HG02840 (cell line): ENCODE data around the gene SH3RF2.
"Not testable (repeated sequence)": the region's sequence is repeated elsewhere in the genome, so short reads cannot be mapped to it uniquely, and the experiment has no call there.

ENCODE experiments used
- ATAC-seq: cut with Tn5 transposase; IDR thresholded peaks from one replicate; pipeline ENCODE4 v1.9.1; 2021; ENCODE audit warnings: mild to moderate bottlenecking, moderate library complexity, moderate number of reproducible peaks; ENCODE audit not compliant: unreplicated experiment, low FRiP score

Gene SH3RF2

DNA sequence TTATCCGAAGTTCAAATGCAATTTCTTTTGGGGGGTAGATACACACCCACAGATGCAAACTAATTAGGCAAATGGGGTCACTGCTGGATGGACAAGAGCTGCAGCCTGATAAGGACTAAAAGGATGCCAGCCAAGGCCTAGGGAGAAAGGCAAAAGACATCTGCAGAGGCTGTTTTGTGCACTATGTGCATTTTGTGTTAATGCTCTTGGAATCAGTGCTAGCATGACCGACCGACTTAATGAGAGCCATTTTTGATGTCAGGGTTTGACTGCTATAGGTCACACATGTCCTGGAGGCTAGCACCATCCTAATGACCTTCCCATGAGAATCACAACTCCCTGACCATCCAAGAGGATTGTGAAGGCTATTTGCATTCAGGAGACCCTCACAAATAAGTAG is 134.4 kb downstream of the SH3RF2 start:
- ATAC-seq = no peak

- no peak for ATAC-seq
These were observed 134.8 kb downstream of the SH3RF2 start for GRCh38 chr5:146071171-146071570.

GRCh38 chr5:146072595-146072994 is 136.2 kb downstream of the SH3RF2 start:
- no peak for ATAC-seq

DNA sequence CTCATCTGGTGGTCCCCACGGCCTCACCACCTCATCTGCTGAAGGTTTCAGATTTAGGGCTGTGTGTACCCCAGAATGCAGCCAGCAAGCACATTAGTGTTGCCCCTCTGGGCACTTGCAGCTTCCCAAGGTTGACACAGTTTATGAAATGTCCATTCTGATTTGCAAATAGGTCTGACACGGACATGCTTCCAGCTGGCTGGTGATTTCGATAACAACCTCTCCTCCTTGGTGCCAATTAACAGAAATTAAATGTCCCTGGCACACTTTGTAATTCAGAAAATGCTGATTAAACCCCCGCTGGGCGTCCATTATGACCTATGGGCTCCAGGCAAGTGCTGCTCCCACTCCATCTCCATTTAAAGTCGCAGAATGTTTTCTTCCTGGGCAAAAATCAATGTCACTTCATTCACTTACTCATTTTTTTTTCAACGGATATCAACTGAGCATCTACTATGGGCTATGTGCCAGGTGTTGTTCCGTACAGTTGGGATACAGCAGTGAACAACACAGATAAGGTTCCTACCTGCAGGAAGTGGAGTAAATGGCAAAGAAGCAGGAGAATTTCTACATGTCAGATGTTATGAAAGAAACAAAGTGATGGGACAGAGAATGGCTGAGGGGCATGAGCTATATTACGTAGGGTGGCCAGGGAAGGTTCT is 137.0 kb downstream of the SH3RF2 start:
- ATAC-seq = no peak

DNA sequence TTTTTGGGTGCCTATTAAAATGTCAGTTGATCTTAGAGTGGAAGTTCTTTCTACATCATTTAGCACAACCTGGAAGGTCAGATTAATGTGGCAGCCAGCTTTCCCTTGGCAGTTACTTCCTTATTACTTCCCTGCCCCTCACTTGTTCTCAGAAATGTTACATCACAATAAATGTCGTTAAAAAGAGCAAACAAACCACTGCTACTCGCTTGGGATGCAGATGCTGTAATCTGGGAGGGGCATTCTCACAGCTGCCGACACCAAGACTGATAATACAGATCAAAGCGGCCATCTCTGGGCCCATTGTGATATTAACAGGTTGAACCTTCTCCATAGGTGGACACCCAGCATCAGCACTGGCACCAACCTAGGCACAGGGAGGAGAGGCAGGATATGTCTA is 139.7 kb downstream of the SH3RF2 start:
- ATAC-seq = no peak

GRCh38 chr5:146076455-146076854 is 140.1 kb downstream of the SH3RF2 start:
- ATAC-seq = no peak

- ATAC-seq = no peak
These were observed 142.2 kb downstream of the SH3RF2 start for GRCh38 chr5:146078566-146078965.

GRCh38 chr5:146079695-146080373 is 143.5 kb downstream of the SH3RF2 start:
- no peak for ATAC-seq

- no peak for ATAC-seq
These were observed 145.2 kb downstream of the SH3RF2 start for GRCh38 chr5:146081556-146081955.

DNA sequence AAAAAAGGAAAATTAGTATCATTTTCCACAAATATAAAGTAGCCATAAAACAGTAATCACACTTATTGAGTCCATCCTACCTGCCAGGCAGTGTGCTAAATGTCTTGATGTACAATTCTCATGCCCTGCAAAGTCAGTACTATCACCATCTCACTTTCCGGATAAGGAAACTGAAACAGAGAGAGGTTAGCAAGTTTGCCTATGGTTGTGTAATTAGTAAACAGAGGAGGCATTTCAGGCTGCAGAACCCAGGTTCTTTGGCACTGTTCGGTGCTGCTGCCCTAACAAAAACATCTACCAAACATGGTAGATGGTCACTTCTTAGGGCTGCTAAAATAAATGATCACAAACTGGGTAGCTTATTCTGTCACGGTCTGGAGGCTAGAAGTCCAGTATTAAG is 146.4 kb downstream of the SH3RF2 start:
- ATAC-seq = peak; percentile 90

DNA sequence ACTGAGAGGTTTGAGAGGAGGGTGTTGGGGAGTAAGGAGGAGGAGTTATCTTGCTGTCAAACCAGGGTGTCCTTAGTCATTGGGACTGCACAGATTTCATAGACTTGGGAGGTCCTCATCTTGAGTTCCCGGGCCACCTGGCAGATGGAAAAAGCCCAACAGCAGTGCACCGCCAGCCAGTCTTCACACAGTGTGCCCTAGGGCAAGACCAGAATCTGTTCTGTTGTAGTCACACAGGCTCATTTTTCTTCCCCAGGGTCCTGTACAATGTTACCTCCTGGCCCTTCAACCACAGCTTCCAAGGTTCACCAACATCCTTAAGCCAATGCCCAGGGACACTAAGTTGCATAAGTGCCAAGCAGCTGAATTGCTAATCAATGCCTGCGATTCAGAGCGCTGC is 148.0 kb downstream of the SH3RF2 start:
- ATAC-seq = no peak

DNA sequence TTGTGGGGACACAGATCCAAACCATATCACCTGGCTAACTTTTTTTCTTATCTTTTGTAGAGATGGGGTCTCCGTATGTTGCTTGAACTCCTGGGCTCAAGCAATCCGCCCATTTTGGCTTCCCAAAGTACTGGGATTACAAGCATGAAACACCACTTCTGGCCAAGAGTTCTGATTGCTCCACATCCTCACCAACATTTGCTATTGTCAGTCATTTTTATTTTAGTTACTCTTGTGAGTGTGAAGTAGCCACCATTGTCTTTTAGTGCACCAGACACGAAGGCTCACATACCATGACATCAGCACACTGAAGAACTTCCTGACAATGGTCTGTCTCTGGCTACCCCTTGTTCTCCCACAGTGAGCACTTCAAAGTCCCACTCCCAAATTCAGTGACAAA is 151.7 kb downstream of the SH3RF2 start:
- no peak for ATAC-seq

GRCh38 chr5:146089287-146089686 is 152.9 kb downstream of the SH3RF2 start:
- ATAC-seq = no peak

- ATAC-seq = no peak
These were observed 155.5 kb downstream of the SH3RF2 start for GRCh38 chr5:146091881-146092280.

GRCh38 chr5:146098047-146098446 is 161.7 kb downstream of the SH3RF2 start:
- ATAC-seq = no peak

GRCh38 chr5:146101646-146102045 is 165.3 kb downstream of the SH3RF2 start:
- ATAC-seq = no peak

DNA sequence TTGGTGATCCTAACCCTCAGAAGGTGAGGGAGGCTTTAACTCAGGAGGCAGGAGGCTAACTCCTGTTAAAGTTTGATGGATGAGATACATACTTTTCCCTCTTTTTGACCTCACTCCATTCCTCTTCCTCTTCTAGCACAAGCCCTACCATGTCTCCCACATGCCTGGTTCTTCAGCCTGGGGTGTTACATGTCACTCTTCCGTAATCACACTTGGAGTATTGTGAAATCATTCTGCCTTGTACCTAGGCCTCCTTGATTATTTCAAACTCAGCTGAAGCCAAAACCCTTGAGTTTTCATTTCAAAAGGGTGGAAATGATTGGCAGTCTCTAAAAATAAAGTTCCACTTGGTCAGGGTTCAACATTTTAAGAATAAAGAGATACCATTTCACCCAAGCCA is 167.2 kb downstream of the SH3RF2 start:
- ATAC-seq = no peak

DNA sequence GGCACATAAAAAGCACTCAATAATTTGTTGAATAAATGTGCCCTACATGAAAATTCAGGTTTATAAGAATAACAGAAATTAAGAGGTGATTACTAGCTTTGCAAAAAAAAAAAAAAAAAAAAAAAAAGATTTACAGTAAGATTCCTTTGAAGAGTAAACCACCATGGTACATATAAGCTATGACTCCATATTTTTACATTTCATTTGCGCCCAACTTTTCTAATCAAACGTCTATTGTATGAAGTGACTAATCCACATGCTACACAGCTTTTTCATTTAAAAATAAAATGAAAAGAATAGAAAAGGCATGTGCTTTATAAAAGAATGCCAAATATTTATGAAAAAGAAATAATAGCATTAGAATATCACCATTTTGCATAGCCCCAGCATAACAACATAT is 169.1 kb downstream of the SH3RF2 start, which contains the start of gene PLAC8L1:
Gene PLAC8L1 (minus strand): TSS at position 101 of the 400 bp plus-strand sequence. CDS start 1,266 bp downstream, outside the sequence.
- ATAC-seq = no peak

DNA sequence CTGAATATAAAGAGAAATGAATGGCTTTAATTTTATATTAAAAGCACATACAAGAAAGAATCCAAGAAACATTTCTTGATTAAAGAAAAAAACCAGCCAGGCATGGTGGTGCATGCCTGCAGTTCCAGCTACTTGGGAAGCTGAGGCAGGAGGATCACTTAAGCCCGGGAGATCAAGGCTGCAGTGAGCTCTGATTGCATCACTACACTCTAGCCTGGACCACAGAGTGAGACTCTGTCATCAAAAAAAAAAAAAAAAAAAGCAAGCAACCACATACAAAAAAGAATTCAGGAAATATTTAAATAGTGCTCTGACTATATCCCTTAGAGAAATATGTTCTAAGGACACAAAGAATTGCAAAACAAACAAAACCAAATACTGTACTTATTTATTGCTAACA is 171.5 kb downstream of the SH3RF2 start:
- ATAC-seq = no peak

GRCh38 chr5:146108870-146109269 is 172.5 kb downstream of the SH3RF2 start:
- not testable (repeated sequence) for ATAC-seq

DNA sequence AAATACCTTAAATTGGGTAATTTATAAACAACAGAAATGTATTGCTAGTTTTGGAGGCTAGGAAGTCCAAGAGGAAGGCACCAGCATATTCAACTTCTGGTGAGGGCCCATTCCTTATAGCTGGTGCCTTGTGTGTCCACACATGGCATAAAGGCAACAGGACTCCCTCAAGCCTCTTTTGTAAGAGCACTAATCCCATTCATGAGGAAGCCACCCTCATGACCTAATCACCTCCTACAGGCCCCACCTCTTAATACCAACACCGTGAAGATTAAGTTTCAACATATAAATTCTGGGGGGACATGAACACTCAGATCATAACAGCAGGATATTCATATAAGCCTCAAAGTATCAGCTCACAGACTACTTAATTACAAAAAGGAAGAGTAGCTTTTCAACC is 173.0 kb downstream of the SH3RF2 start:
- no peak for ATAC-seq

DNA sequence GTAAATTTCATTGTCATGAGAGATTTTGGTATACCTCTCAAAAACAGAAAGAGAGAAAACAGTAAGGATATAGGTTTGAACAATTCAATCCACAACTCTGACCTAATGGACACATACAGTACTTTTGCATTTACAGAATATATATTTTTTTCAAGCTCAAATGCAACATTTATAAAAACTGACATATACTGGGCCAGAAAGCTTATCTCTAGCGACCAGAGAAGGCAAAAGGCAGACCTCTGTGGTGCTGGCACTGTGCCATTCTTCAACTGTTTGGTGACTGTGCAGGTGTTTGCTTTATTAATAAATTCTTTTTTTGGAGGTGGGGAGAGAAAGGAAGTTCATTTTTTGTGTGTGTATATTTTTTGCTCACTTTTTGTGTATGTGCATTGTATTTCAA is 175.0 kb downstream of the SH3RF2 start:
- ATAC-seq = no peak
